ENCODE results near the gene SHC1.

DNA sequence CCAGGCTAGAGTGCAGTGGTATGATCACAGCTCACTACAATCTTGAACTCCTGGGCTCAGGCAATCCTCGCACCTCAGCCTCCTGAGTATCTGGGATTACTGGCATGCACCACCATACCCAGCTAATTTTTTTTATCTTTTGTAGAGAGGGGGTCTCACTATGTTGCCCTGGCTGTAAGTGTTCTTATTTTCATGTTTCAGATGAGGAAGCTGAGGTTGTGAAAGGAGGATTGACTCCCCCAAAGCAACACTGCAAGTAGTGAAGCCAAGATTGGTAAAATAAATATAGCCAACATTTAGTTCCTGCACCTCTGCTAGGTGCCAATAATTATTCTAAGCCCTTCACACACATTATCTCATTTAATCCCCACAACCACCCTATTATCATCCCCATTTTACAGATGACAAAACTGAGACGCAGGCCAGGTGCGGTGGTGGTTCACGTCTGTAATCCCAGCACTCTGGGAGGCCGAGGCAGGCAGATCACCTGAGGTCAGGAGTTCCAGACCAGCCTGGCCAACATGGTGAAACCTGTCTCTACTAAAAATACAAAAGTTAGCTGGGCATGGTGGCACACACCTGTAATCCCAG, 36.1 kb downstream of the SHC1 start:
- TF ChIP-seq, protein P1, sequence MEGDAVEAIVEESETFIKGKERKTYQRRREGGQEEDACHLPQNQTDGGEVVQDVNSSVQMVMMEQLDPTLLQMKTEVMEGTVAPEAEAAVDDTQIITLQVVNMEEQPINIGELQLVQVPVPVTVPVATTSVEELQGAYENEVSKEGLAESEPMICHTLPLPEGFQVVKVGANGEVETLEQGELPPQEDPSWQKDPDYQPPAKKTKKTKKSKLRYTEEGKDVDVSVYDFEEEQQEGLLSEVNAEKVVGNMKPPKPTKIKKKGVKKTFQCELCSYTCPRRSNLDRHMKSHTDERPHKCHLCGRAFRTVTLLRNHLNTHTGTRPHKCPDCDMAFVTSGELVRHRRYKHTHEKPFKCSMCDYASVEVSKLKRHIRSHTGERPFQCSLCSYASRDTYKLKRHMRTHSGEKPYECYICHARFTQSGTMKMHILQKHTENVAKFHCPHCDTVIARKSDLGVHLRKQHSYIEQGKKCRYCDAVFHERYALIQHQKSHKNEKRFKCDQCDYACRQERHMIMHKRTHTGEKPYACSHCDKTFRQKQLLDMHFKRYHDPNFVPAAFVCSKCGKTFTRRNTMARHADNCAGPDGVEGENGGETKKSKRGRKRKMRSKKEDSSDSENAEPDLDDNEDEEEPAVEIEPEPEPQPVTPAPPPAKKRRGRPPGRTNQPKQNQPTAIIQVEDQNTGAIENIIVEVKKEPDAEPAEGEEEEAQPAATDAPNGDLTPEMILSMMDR (IDR thresholded peaks at IDR 0.05), result no peak
- TF ChIP-seq EZH2 (IDR thresholded peaks at IDR 0.05; ENCODE audit: borderline replicate concordance, insufficient read depth, low read depth, low read length, poor library complexity, severe bottlenecking), result no peak

Measured in B cell (primary cell).